ENCODE results near the gene SETD7.
A peak's percentile ranks its signal among the peaks of the same experiment; 100 is the strongest.

SETD7 gene

DNA sequence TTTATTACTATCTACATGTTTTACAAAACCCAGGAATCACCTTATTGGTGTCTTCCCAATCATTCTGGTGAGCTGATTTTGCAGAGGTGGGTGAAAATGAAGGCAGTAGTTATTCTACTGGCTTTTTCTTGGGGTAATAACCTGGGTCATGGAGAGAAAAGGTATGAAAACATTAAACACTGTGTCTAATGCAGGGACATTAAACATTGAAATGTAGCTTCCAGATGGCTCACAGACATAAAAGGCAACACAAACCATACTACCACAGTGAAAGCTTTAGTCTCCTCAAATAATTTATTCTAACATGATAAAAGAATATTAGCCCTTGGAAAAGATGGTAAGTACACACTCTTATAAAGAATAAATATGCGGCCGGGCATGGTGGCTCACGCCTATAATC is 8.0 kb downstream of the SETD7 start:
- no peak for DNase-seq

DNA sequence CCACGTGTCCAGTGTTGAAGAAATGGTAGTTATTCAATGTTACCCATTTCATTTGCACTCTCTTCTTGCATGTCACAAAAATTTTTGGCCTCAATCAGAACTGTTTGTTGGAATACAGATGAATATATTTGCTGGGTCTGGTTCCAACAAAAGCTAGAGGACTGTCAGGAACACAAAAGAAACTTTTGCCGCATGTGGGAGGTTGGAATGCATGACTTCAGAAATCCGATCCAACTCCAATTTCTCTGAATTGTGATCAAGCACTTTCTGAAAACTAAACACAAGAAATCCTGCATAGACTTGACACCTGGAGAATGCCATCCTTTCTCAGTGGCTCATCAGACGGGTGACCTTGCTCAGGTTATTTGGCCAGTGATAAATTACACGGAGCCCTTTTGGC is 15.4 kb downstream of the SETD7 start:
- DNase-seq = no peak

DNA sequence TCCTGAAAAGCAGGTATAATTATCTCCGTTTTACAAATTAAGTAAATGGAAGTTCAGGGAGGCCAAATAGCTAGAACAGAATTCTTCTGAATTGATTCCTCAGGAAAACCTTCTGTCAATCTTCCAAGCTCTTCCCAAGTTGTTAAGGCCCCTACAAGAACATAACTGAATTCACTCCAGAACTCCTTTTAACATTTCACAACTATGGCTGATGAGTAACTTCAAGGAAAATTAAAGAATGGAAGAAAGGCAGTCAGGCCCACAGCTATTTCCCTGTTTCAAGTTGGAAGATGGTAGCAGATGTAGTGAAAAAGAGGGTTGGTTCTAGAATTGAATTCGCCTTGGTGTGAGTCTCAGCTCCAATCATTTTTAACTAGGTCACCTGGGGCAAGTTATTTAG is 15.9 kb downstream of the SETD7 start:
- DNase-seq = no peak

DNA sequence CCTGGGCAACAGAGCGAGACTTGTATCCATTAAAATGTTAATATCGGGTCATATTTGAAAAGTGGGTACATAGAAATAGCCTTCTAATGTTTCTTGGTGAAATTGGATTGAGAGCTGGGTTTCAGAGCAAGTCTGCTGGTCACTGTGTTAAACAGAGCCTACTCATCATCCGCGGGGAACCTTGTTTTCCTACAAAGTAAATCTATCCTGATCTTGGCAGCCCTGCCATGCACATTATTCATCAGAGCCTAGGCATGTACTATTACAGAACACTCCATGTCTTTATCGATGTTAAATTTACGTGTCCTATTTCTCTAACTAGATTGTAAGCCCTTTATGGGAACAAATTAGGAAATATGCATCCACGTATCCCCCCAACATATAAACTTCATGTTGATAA is 18.7 kb downstream of the SETD7 start:
- DNase-seq = no peak

DNA sequence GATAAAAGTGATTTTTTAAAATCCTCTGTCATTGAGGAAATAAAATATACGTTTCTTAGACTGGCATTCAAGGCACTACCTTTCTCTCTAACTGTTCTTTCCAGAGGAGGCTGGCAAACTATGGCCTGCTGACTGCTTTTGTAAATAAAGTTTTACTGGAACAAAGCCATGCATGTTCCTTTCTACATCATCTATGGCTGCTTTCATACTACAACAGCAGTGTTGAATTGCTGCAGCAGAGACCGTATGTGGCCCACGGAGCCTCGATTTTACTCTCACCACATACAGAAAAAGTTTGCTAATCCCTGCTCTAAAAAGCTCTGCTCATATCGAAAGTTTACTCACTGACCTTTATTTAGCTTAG is 20.2 kb downstream of the SETD7 start:
- DNase-seq = no peak

DNA sequence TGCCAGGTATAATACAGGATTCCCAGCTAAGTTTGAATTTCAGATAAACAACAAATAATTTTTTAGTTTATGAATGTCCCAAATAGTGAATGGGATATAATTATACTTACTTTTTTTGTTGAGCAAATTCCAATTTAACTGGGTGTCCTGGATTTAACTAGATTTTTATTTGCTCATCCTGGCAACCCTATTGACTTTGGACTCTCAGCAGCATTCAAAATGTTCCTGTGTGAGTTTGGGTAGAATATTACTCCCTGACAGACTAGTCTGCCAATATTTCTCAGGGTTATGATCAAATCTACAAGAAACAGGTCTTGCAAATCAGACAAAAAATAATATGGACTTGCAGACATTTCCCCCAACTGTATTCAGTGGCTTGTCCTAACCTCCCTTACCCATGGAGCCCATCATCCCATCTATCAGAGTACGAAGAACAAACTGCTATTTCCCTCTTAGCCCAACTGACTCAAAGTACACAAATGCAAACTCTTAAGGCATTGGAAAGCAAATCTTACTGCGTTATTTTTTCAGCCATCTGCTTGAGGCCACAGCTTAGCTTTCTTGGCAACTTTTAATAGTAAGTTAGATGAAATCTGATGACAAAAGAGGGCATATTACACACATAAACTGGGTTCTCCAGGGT is 20.7 kb downstream of the SETD7 start:
- no peak for DNase-seq

DNA sequence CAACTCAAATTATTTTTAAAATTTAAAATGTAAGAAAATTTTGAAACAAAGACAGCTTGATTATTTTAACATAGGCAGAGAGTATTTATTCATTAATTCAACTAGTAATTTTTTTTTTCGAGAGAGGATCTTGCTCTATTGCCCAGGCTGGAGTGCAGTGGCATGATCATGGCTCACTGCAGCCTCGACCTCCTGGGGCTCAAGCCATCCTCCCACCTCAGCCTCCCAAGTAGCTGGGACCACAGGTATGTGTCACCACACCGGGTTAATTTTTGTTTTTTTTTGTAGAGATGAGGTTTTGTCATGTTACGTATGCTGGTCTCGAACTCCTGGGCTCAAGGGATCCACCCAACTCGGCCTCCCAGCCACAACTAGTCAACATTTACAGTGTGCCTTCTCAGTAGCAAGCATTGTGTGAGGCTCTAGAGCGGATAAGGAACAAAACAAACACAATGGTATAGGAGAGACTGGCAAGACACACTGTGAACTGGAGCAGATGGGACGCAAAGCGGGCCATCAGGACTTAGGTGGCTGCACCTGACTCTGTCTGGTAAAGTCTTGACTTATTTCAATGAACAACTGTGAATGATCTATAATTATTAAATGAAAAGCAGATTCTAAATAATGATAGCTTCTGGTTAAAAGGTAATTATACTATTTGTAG is 21.6 kb downstream of the SETD7 start:
- DNase-seq = no peak

DNA sequence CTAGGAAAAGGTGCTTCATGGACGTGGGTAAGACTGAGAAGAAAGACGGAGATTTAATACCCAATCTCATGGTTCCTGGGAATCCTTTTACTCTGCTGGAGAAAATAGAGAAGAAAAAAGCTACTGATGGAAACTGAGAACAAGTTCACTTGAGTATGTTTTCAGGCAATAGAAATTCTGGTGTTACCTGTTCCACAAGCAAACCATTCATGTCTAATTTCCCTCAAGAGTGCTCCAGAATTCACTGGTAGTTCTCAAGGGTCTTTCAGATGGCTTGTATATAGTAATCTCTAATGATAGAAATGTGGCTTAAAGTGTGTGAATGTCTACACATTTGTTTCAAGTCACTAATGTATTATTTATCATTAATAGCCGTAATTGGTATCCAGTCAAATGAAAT is 22.5 kb downstream of the SETD7 start:
- DNase-seq = no peak

DNA sequence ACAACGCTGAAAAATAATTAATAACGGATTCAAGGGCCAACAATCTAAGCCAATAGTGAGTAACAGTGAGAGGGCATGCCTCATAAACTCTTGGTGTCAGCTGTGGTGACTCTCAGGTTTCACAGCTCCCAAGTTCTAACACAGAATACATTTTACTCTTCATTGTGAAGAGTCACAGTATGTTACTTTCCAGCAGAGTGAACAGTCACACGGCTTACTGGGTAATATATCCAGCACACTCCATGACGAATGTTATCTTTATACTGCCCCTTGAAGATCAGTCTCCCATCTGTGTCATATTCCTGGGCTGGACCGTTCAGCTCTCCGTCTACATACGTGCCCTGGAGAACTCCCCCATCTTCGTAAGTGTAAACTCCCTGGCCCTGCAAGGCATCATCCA is 23.1 kb downstream of the SETD7 start:
- DNase-seq = no peak

DNA sequence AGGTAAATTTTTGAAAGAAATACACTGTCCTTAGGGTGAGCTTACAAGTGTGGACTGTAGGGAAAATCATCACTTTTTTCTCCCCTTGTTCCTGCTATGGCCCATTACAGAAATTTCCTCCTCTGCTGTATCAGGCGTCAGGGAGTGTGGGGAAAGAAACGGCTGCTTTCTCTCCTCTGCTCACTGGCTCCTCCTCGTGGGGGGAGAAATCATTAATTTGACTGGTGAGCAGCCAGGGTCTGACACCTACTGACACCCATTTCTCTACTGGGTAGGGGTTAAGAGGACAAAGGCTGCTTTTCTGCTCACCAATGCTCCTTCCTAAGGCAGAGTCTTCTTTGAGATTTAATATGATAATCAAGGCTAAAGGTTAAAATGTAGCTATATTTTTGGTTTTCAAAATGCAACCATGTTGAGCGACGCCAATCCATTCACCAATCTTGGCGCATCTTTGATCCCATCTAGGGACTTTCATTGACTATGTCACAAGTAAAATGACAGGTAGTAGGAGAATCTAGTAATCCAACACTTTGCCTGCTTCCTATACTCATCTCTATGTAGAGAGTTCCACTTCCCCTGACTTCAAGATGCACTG is 25.1 kb downstream of the SETD7 start:
- peak; percentile 63 for DNase-seq

DNA sequence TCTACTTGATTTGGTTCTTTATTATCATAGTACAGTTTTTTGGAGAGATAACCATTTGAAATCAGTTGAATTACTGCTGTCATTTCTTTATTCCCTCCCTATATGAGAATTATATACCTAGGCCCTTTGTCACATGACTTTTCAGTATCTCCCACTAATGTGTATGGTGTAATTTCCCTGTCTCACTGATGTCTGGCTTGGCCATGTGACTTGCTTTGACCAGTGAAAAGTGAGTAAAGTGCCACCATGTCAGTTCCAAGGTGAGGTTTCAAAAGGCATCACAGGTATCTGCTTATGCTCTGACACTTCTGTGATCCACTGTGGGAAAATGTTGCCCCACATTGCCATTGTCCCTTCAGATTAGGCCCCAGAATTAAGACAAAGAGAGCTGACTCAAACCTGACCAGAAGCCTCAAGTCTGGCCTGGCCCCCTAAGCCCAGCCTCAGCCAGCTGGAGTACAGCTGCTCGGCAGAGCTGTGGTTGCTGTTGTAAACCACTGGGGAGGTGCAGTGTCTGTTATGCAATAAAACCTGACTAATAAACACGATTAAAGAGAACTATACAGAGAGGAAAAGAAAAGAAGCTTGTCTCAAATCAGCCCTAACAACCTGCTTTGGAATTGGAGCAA is 27.5 kb downstream of the SETD7 start:
- no peak for DNase-seq

DNA sequence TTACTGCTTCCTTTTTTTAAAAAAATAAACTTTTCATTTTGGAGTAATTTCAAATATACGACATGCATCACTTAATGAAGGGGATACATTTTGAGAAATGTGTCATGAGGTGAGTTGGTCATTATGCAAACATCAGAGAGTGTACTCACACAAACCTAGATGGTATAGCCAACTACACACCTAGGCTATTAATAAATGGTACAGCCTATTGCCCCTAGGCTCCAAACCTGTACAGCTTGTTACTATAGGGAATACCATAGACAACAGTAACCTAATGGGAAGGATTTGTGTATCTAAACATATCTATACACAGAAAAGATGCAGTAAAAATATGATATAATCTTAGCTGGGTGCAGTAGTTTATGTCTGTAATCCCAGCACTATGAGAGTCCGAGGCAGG is 29.1 kb downstream of the SETD7 start:
- no peak for DNase-seq

DNA sequence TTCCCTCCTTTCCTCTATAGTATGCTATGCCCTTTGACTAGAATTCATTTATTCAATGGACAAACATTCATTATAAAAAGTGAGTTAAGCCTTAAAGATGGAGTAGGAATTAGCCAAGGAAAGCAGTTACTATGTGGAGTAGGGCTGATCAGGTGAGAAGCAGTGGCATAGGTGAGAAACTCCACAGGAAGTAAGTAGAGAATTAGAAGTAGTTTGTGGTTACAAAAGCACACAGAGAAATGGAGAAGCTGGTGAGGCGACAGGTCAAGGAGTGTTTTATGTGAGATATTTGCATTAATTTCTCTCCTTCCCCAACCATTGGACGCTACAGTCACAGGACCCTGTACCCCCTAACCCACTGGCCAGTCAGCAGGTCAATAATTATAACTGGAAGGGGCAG is 30.6 kb downstream of the SETD7 start:
- no peak for DNase-seq

DNA sequence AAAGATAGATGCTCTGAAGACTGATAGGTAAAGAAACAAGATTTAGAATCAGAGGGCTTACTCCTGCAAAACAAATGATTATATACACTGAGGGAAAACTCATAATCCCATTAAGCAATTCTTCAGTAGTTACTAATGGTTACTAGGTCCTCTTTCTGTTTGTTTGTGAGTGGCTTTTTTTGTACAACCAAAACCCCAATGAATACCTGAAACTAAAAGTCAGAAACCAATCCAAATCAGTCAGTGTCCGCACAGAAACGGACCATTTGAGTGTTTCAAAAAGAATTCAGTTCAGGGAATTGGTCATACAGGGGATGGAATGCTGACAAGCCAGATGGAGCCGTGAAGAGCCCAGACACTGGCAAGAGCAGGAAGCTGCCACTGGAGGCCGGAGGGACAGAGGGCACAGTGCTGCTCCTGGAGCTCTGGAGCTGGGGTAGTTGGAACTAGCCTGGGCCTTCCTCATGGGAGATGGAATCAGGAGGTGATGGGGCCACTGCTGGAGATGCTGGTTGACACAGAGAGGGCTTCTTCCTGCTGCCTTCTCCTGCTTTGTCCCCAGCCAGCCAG is 31.9 kb downstream of the SETD7 start:
- no peak for DNase-seq

DNA sequence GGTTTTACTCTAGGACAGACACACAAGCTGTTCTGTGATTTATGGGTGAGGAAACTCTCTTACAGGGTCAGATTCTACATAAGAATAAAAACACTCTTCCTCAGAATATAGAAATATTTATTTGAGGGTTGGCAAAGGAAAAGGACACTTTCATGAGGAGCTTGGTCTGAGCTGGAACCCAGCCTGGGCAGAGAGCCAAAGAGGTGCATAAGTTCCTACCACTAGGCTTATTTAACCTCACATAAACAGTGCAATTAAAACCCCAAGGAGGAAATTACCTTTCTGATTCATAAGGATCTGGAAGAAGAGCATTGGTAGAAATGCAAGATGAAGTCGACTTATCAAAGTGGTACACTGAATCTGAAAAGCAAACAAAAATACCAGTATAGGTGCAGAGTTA is 32.9 kb downstream of the SETD7 start:
- no peak for DNase-seq

DNA sequence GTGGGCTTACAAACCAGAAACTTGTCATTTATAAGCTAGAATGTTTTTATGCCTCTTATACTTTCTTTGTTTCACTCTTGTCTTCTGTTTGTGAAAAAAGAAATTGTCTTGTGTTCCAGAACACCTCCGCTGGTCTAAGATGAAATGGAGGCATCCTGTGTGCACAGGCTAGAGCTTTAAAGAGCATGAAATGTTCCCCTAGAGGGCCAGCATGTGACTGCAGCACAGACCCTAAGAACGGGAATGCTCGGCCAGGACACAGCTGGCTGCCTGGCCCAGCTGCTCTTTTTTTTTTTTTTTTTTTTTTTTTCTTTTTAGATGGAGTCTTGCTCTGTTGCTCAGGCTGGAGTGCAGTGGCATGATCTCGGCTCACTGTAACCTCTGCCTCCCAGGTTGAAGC is 33.6 kb downstream of the SETD7 start:
- no peak for DNase-seq

DNA sequence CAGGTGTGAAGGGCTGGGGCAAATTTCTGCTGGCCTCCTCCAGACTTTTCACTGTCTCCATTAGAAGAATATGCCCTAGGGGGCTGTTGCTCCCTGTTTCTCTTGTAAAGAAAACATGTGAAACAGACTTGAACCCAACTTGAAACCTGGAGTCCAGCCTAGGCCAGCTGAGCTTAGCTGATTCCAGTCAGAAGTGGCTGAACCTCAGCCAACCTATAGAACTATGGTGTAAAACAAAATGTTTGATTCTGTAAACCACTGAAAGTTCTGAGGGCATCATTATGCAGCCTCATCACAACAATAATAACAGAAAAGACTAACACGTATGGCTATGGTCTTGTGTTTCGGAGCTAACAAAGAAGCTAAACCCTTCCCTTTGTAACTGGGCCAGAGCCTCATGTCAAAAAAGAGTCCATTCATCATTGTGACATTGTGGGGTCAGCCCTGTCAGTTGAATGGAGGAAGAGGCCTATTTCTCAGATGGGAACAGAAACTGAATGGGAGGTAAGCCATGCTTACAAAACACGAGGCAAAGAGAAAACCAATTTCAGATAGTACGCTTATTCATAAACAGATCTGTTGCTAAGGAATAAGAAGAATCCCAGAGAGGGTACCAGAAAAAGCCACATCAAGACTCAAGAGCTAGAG is 34.1 kb downstream of the SETD7 start:
- no peak for DNase-seq

DNA sequence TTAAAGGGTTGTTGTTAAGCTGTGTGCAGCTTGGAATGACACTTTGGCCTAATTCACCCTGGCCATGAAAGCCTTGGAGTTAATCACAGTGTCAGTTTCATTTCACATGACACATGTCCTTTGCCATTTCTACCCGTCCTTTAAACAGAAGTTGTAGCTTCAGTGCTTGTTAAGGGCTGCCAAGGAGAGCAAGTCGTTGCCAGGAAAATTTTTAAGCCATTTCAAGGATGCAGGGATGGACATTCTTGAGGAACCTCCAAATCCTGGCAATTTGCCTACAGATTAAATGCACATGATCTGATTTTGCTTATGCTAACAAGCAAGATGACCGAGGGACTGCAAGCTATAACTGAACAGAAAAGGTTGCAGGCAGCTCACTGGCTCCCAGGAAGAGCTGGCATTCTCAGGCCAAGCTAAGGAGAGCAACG is 40.5 kb downstream of the SETD7 start:
- no peak for DNase-seq

DNA sequence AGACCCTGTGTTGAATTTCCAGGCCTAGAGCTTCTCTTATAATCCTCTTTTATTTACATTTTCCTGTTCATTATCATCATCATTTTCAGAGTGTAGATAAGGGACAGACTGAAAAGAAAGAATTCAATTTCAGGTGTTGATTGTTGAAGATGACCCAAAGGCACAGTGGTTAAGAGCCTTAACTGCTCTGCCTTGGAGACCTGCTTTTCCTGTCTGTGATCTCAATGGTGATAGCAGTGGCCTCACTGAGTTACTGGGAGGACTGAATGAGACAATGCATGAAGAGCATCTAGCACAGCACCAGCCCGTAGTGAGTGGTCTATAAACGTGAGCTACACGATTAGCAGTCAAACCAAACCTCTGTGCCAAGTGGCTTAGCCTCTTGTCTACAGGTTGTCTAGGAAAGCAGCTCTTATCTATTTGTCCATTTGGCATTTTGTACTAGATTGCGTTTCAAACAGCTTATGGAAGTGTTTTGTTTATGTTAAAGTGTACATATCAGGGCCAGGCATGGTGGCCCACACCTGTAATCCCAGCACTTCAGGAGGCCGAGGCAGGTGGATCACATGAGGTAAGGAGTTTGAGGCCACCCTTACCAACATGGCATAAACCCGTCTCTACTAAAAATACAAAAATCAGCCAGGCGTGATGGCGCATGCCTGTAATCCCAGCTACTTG is 41.5 kb downstream of the SETD7 start:
- no peak for DNase-seq

DNA sequence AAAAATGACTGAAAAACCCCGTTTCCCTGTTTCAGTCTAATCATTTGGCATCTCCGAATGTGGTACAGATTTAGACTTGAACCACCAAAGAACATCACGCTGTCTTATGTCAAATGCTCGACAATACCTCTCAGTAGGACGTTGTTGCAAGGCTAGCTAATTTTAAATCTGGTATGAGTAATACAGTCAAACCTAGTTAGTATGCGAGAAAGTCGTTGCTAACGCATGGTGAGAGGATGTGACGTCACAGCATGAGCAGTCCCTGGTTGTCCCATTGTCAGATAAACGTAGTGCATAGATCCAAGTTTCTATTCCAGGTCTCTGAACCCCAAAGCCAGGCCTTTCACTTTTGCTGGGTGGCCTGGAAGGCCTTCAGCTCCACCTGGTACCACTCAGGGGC is 44.7 kb downstream of the SETD7 start:
- no peak for DNase-seq

DNA sequence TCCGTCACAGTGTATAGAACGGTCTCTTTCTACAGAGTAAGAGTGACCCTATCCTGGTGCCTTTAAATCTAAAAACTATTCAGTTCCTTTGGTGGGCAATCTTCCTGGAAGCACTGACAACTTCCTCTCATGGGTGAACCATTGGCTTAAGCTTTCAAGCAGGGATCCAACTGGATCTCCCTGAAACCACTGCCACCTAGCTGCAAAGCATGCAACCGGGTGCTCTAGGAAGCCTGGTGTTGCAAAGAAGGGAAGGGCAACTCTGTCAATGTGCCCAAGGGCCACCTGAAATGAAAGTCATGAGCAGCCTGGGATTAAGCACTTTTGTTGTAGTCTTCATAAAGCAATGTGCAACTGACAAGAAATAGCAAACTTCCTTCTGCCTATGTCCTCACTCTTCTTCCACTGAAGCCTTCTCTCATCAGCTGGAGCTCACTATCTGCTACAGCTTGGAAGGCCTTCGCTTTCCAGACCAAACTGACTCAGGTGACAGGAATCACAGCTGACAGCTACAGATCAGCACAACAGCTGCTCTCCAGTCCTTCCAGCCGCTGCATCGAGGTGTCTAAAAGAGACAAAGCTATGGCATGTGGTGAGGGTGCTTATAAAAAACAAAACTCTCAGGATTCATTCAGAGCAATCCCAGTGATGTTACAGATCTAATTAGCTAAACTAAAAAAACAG is 46.1 kb downstream of the SETD7 start:
- no peak for DNase-seq

DNA sequence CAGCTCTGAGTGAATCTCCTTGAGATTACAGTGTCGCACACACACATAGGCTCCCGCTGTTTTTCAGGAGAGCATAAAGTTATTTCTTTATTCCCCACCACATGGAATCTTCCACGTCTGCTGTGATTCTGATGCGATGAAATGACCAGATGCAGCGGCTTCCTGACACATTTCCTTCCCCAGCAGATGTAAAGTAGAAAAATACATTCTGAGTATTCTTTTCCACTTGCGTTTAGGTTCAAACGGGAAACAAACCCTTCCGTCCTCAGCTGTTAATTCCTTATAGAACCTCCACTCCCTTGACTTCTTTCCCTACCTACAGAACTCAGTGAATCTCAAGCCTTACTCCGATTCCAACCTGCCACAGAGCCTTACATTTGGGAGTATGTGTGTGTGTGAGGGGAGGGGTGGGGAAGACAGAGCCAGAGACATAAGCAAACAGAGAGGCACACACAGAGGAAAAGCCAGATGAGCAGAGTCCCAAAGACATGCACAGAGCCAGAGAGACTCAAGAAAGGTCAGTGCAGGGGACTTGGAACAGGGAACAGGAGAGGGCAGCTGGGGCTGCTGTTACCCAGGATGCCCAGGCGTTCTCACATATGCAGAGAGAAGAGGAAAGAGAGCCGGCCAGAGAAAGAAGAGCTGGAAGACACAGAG is 47.3 kb downstream of the SETD7 start:
- DNase-seq = no peak
